Thyroid gland (tissue), 4 donors: Measurements from ENCODE around the gene PIEZO2.

Experiments used
- CTCF ChIP-seq, 6 experiments: fragments of 200-600 bp in 3 of 6; fragments of 450-650 bp in 3 of 6; sonication (generic) in 3 of 6; IDR thresholded peaks; one replicate each; pipeline ENCODE4 v1.5.1; 2016 to 2019; ENCODE audit warnings: antibody characterized with exemption in 6 of 6, mild to moderate bottlenecking in 2 of 6, inconsistent platforms in 1 of 6, moderate library complexity in 1 of 6
- POLR2A ChIP-seq, 2 donors: fragments of 450-650 bp; IDR thresholded peaks; one replicate each; pipeline ENCODE4 v1.6.1; 2017; ENCODE audit warnings: antibody characterized with exemption in 2 of 2, mild to moderate bottlenecking in 2 of 2, moderate library complexity in 1 of 2

- TF ChIP-seq CTCF (IDR thresholded peaks at IDR 0.05) (no peak), POLR2A (IDR thresholded peaks at IDR 0.05) (no peak)
These were observed 40.4 kb downstream of the PIEZO2 start for GRCh38 chr18:11108947-11109346.
